Neural progenitor cell (in vitro differentiated cells): ENCODE results near the gene CEP55.

ENCODE experiments used
- EZH2 ChIP-seq: fragments of 200-600 bp; sonication (generic); IDR thresholded peaks from 2 replicates; pipeline ENCODE4 v1.6.1; 2017; ENCODE audit warnings: antibody characterized with exemption, mild to moderate bottlenecking, moderate library complexity
- TF ChIP-seq, protein P1 (sequence below): fragments of 200-600 bp; sonication (generic); IDR thresholded peaks from 2 replicates; pipeline ENCODE4 v1.5.1; 2017; ENCODE audit warnings: antibody characterized with exemption, mild to moderate bottlenecking

DNA sequence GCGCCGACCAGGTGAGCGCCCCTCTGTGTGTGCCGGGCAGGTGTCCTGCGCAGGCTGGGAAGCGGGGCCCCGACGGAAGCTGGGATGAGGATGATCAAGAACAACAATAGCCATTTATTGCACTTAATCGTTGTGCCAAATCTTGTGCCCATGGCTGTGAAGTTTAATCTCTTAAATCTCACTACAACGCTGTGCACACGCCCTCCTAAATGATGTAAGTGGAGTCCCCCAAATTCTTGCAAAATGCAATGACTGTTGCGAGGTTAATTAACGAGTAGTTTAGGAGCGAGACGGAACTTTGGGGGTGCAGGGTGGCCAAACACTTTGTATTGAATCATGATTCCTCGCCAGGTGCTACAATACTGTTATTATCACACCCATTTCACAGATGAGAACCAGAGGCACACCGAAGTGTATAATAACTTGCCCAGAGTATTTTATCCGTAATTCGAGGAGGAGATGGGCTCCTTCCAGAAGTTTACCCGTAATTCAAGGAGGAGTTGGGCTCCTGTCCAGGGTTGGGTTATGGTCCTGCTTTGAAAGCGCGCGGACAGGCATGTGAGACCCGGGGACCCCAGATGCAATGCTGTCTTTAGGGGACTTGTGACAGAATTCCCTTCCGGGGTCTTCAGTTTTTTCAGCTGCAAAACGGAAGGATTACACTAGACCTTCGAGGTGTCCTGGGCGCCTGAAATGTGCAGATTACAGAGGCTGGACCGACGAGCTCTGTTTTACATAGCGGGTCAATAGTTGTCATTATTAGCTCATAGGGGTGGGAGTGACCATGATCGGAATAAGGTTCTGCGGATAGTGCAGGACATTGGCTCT, 71.1 kb downstream of the CEP55 start:
- TF ChIP-seq, protein P1, sequence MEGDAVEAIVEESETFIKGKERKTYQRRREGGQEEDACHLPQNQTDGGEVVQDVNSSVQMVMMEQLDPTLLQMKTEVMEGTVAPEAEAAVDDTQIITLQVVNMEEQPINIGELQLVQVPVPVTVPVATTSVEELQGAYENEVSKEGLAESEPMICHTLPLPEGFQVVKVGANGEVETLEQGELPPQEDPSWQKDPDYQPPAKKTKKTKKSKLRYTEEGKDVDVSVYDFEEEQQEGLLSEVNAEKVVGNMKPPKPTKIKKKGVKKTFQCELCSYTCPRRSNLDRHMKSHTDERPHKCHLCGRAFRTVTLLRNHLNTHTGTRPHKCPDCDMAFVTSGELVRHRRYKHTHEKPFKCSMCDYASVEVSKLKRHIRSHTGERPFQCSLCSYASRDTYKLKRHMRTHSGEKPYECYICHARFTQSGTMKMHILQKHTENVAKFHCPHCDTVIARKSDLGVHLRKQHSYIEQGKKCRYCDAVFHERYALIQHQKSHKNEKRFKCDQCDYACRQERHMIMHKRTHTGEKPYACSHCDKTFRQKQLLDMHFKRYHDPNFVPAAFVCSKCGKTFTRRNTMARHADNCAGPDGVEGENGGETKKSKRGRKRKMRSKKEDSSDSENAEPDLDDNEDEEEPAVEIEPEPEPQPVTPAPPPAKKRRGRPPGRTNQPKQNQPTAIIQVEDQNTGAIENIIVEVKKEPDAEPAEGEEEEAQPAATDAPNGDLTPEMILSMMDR = no peak
- TF ChIP-seq EZH2 = peak; percentile 92
